Liver (tissue), 3 donors: ENCODE data around the gene FIGNL1.
A peak's percentile ranks its signal among the peaks of the same experiment; 100 is the strongest.

Source experiments
- CTCF ChIP-seq: fragments of 150-350 bp; IDR thresholded peaks from 2 replicates; pipeline ENCODE4 v1.5.1; 2017; ENCODE audit warnings: improper control_type of control experiment, low read depth, low read length; ENCODE audit not compliant: missing input control
- EGR1 ChIP-seq, 2 donors: IDR thresholded peaks; 2 replicates each; pipeline ENCODE4 v1.6.1; 2016 to 2018; ENCODE audit warnings: antibody characterized with exemption in 2 of 2, low read depth in 2 of 2
- JUND ChIP-seq, 2 donors: IDR thresholded peaks; 2 replicates each; pipeline ENCODE4 v1.6.1; 2016; ENCODE audit warnings: antibody characterized with exemption in 2 of 2
- REST ChIP-seq: IDR thresholded peaks from 2 replicates; pipeline ENCODE4 v1.6.1; 2016; ENCODE audit warnings: antibody characterized with exemption, mild to moderate bottlenecking
- SP1 ChIP-seq: IDR thresholded peaks from 2 replicates; pipeline ENCODE4 v1.6.1; 2018; ENCODE audit warnings: antibody characterized with exemption, mild to moderate bottlenecking
- TAF1 ChIP-seq: conservative IDR thresholded peaks from 2 replicates; pipeline ENCODE4 v1.6.1; 2016; ENCODE audit warnings: antibody characterized with exemption, mild to moderate bottlenecking
- donor health status: healthy.
- donor health status: healthy.

GRCh38 chr7:50449881-50450589, at the start of gene FIGNL1:
- no peak for TF ChIP-seq REST
- no peak for TF ChIP-seq SP1
- no peak for TF ChIP-seq CTCF
- TF ChIP-seq TAF1: no peak
- TF ChIP-seq EGR1 (IDR thresholded peaks at IDR 0.05; ENCODE audit: low read depth in 2 of 2): peak in 1 of 2 donors; percentile 90
- no peak for TF ChIP-seq JUND (IDR thresholded peaks at IDR 0.05)
